GM19025 (cell line): ENCODE measurements around the gene HLA-DMB.

Source experiments
- ATAC-seq: cut with Tn5 transposase; IDR thresholded peaks from one replicate; pipeline ENCODE4 v1.9.1; 2021; ENCODE audit warnings: mild to moderate bottlenecking, low read depth, moderate library complexity; ENCODE audit not compliant: unreplicated experiment

The HLA-DMB gene

DNA sequence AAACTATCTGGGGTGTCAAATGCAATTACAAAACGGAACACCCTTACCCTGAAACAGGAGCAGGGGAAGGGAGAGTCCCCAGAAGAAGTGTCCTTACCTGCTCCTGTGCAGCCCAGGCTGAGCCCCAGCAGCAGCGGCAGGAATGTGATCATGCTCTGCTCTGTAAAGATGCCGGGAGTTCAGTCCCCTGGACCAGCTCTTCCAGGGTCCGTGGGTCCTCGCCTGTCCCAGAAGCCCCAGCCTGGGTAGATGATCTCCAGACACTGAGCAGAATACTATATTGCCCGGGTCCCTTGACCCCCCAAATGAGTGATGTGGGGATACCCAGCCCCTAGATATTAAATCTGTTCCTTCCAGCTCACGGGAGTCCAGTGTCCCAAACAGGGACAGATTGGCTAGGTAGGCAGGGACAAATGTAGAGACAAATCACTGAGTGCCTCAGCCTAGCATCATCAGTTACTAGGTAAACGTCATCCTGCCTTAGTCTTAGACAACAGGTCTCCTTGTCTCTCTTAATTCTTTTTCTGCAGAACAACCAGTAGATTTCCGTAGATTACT, at the start of gene HLA-DMB:
Gene HLA-DMB (minus strand): TSS at position 373 of the 558 bp plus-strand sequence. CDS start 221 bp downstream, at position 152.
- peak; percentile 52 for ATAC-seq

DNA sequence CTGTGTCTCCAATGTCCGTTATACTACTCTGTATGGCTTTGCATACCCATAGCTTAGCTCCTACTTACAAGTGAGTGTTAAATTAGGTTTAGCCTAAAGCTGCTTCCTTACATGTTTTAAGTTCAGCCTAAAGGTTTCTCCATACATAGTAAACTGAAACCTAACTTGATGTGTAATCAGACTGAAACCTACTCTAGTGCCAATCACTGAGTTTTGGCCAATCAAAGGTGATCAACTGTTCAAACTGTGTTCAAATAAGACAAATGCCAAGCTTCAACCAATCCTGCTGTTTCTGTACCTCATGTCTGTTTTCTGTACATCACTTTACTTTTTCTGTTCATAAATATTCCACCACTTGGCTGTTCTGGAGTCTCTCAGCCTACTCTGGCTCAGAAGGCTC, 48.5 kb upstream of the HLA-DMB start:
- no peak for ATAC-seq

DNA sequence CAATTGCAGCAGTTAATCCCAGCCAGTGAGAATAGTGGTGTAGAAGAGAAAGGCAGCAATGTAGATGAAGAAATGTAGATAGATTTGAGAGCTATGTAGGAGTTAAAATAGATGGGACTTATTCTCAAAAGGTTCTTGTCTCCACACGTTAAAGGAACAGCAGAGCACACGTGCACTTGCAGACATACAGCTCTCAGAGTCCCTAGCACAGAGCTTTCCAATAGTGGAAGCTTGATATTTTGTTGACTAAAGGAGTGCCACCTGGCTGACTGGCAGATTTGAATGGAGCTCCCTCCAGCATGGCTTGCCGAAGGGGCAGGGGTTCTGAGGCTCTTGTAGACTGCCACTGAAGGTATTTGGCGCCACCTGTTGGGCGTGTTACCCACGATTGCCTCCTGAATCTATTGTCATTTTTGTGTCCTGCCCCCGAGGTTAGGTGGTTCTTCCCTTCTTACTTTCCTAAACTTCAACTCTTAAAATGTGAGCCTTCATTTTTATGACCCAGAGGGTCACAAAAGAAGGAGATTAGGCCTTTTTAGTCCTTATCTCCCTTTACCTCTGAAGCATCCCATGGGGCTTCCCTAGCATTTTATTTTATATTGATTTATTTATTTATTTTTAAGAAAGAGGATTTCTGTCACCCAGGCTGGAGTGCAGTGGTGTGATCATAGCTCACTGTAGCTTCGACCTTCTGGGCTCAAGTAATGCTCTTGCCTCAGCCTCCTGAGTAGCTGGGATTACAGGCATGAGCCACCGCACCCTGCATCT, 44.0 kb upstream of the HLA-DMB start:
- no peak for ATAC-seq

DNA sequence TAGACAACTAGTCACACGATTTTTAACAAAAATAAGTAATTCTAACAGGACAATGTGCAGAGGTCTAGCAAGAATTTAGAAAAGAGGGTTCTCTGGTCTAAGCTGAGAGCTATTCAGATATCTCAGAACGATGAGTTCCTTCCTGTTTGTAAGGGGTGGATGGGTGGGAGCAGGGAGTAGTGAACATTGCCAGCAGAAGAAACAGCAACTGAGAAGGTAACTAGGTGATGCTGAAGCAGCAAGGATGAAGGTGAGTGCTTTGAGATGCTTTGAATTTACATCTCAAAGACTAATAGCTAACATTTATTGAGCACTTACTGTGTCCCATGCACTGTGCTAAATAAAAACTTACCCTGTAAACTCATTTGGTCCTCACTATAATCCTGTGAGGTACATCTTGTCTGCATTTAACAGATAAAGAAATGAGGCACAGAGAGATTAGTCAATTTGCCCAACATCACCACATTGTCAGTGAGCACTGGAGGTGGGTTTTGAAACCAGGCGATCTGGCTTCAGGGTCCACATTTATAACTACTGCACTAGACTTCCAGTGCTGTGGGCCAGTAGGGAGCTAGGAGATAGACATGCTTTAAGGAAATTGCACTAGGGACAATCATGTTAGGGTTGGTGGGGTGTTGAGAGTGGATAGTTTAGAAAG, 43.3 kb upstream of the HLA-DMB start:
- no peak for ATAC-seq

DNA sequence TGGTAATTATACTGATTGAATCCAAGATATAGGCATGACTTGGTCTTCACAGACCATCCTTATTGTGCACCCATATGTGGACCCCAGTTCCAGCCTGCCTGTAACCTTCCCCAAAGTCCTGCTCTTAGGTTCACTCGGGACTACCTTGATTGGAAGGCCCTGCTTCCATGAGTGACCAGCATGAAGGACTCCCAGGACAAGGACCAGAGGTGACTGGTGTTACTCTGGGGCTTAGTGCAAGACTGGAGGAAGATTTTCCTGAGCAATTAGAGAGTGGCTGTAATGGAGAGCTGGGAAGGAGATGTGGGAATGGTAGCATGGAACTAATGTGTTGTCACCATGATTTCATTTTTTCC, 42.6 kb upstream of the HLA-DMB start:
- no peak for ATAC-seq

DNA sequence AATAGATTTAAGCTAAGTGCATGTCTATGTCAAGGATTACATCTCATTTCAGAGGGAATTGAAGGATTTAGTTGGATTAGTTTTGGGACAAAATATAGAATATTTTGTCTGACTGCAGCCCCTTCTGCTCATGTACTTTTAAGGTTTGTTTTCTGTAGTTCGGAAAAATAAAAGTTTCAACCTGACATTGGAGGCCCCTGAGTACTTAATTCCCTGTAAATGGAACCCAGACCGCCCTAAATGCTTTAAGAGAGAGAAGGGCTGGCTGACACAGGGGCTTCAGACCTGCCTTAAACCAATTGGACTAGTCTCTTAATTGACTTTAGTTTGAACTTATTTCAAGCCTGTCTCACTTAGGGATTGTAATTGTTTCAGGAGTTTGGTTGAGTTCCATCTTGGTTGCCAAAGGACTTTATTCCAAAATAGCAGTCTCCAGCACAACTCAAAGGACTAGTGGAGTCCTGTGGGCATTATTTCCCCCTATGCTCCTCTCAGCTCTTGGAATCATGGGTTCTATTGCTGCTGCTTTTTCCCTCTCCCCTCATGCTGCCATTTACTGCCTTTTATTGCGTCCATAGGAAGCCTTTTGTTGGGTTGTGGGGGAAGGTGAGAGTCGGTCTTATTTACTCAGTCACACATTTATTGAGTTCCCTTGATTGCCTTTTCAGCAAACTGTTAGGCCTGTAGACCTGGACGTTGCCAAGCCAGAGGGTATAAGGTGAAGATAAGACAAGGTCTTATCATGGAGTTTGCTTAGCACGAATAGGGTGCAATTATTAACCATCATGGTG, 42.1 kb upstream of the HLA-DMB start:
- ATAC-seq, result no peak

DNA sequence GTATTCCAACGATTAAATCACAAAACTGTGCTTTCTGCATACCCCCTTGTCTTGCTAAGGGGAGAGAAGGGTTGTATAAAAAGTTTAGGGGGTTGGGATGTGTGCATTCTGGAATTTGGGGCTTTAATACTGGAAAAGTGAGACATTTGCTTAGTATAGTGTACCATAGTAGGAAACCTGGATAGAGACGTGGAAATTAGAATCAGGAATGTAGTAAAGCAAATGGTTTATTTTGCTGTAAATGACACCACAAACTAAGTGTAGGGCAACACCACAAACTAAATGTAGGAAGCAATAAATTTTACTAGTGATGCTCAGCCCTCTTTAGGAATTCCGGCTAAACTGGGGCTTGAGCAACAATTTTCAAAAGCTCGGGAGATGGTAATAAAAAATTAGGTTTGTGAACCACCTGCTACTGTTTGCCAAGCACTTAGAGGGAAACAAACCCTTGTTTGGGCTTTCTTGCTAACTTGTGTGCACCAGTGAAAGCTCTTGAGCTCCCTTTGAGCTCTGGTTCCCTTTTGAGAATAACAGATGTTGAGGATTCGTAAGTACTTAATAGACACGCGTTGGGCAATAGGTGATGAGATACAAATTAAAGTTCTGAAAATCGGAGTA, 41.4 kb upstream of the HLA-DMB start:
- no peak for ATAC-seq

DNA sequence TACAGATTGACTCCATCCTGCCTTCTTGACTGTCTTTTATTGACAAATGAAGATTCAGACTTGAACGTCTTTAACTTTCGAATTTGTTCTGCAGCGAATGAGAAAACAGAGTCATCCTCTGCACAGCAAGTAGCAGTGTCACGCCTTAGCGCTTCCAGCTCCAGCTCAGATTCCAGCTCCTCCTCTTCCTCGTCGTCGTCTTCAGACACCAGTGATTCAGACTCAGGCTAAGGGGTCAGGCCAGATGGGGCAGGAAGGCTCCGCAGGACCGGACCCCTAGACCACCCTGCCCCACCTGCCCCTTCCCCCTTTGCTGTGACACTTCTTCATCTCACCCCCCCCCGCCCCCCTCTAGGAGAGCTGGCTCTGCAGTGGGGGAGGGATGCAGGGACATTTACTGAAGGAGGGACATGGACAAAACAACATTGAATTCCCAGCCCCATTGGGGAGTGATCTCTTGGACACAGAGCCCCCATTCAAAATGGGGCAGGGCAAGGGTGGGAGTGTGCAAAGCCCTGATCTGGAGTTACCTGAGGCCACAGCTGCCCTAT, 39.7 kb upstream of the HLA-DMB start:
- no peak for ATAC-seq

DNA sequence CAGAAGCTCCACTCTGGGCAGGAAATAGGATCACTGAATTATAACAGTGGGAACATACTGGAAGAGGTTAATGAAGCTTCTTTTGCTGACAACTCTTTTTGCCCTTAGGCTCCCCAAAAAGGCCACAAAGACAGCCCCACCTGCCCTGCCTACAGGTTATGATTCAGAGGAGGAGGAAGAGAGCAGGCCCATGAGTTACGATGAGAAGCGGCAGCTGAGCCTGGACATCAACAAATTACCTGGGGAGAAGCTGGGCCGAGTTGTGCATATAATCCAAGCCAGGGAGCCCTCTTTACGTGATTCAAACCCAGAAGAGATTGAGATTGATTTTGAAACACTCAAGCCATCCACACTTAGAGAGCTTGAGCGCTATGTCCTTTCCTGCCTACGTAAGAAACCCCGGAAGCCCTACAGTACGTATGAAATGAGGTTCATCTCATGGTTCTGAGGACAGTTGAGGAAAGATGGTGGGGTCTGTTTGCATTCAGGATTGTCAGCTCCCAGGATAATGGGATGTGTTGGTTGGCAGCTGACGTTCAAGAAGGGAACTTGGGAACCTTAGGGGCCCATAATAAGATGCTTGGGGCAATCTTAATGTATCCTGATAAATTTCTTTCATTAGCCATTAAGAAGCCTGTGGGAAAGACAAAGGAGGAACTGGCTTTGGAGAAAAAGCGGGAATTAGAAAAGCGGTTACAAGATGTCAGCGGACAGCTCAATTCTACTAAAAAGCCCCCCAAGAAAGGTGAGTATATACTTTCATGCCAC, 39.1 kb upstream of the HLA-DMB start:
- no peak for ATAC-seq

DNA sequence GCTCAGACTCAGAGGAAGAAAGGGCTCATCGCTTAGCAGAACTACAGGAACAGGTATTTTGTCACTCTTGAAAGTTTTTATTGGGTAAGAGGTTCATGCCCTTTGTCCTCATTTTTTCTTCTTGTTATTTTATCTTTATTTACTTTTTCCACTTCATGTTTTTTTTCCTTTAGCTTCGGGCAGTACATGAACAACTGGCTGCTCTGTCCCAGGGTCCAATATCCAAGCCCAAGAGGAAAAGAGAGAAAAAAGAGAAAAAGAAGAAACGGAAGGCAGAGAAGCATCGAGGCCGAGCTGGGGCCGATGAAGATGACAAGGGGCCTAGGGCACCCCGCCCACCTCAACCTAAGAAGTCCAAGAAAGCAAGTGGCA, 37.1 kb upstream of the HLA-DMB start:
- ATAC-seq, result no peak

DNA sequence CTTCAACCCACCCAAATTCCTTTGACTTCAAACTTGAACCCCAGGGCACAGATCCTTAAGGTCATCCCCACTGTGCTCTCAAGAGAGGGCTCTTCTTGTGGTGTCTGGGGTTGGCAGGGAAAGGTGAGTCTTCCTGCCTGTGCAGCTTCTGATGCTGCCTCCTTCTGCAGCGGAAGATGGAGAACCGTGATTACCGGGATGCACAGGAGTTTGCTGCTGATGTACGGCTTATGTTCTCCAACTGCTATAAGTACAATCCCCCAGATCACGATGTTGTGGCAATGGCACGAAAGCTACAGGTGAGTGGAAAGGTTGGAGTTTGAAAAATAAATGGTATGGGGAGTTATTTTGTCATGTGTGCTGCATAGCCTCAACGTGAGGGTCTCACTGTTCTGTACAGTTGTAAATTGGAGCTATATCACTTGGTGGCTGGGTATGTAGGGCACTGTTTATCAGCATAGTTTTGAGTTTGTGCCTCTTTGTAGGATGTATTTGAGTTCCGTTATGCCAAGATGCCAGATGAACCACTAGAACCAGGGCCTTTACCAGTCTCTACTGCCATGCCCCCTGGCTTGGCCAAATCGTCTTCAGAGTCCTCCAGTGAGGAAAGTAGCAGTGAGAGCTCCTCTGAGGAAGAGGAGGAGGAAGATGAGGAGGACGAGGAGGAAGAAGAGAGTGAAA, 36.6 kb upstream of the HLA-DMB start:
- no peak for ATAC-seq

DNA sequence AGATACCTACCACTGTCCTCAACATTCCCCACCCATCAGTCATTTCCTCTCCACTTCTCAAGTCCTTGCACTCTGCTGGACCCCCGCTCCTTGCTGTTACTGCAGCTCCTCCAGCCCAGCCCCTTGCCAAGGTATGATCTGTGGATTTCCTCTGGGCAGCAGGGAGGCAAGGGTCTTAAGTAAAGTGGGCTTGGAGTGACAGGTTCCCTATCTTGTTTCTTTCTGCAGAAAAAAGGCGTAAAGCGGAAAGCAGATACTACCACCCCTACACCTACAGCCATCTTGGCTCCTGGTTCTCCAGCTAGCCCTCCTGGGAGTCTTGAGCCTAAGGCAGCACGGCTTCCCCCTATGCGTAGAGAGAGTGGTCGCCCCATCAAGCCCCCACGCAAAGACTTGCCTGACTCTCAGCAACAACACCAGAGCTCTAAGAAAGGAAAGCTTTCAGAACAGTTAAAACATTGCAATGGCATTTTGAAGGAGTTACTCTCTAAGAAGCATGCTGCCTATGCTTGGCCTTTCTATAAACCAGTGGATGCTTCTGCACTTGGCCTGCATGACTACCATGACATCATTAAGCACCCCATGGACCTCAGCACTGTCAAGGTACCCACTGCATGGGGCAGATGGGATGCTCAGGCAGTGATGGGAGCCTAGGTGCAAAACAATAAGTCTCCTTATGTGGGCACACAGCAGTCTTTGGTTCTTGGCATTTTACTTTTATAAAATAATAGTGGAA, 35.7 kb upstream of the HLA-DMB start:
- no peak for ATAC-seq

DNA sequence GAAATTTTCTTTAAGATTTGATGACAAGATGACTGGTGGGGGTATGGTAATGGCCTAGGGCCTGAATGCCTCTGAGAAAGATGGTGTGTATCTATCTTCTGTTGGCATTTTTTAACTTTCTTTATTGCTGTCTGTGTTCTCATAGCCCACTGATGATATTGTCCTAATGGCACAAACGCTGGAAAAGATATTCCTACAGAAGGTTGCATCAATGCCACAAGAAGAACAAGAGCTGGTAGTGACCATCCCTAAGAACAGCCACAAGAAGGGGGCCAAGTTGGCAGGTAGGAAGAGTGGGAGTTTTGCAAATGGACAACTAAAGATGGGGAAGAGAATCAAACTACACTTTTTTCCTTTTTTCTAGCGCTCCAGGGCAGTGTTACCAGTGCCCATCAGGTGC, 35.1 kb upstream of the HLA-DMB start:
- ATAC-seq, result no peak

DNA sequence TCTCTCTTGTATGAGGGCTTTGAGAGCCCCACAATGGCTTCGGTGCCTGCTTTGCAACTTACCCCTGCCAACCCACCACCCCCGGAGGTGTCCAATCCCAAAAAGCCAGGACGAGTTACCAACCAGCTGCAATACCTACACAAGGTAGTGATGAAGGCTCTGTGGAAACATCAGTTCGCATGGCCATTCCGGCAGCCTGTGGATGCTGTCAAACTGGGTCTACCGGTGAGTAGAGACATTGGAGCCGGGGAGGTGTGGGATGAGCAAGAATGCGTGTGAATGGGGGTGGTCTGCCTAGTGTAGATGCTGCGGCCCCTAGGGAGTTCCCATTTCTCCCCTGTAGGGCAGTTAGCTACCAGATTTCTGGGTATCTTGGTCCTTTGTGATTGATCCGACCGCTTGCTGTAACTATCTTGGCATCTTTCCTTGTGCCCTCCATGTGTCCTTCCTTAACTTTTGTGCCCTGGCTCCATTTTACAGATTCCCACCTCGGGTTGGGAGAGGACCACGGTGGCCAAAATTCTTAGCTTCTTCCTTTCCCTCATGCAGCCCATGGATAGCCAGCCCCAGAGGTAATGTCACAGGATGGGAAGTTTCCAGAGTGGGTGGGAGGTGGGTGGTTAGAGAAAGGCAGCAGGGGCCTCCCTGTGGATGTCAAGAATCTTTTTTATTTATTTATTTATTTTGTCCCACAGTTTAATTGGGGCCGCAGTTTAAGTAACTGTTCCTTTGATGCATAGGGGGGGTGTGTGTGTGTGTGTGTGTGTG, 33.9 kb upstream of the HLA-DMB start:
- no peak for ATAC-seq

DNA sequence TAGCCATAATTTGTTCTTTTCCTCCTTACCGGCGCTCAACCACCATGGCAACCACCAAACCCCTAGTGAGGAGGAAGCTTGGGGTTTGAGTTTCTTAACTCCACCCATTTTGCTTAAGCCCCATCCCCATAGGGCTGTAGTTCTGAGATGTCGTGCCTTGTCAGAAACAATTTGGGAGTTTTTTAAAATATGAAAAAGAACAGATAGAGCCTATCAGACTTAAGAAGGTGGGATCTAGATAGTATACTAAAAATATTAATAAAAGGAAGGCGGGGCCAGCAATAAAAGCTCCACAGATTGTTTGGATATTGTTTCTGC, 33.1 kb upstream of the HLA-DMB start:
- ATAC-seq, result no peak

DNA sequence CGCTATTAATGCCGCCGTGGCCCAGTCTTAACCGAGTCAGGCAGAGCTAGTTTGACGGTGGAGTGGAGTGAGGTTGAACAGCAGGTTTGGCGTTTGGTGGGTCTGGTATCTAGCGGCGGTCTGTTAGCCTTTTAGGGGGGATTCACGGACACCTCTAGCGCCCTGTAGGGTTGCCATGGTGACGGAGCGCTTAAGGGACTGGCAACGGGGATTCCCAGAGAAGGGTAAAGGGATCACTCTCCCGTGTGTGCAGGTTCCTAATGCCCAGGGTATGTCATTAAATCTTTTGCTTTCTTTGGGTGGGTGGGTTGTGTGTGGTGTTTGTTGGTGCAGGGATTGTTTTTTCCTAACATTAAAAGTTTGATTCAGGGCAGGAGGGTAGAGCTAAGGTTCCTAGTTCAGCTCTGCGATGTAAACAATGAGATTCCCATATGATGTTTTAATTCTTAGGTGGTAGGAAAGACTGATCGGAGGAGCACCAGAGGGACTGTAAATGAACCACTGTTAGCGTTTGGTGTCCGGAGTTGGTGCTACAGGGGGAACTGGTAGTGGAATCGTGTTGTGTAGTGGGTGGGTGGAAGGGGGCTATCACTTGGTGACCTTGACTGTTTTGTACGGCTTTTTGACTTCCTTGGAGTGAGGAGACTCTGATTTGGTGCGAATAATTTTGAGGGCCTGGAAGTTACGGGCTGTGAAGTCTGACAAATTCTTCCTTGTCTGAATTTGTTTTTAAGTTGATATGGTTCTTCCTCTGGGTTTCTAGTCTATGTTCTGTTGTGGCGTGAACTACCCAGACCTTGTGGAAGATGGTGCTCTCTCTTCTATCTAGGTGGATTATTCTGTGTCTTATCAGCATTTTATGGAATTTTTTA, 32.6 kb upstream of the HLA-DMB start:
- ATAC-seq, result no peak
